GM23338 (cell line): Measurements from ENCODE around the gene KDM1A. TPM values are rescaled to one million over a fixed set of nuclear protein-coding genes. Genes with fewer than 3 reads are reported as not detected.
A peak's percentile ranks its signal among the peaks of the same experiment; 100 is the strongest.

Source experiments
- ATAC-seq: fragments of 200-7000 bp; cut with Tn5 transposase; 3 replicates; pipeline ENCODE4 v1.9.1; 2020
- DNase-seq: peaks from one replicate; pipeline ENCODE4 v3.0.0-alpha.2; 2015; ENCODE audit warnings: low spot score
- H2AFZ ChIP-seq: fragments of 200-600 bp; sonication (generic); 2 replicates; pipeline ENCODE4 v1.8.0; 2016; ENCODE audit warnings: antibody characterized with exemption, mild to moderate bottlenecking, moderate library complexity
- H3F3A ChIP-seq: fragments of 200-600 bp; sonication (generic); replicated peaks from 2 replicates; pipeline ENCODE4 v1.8.0; 2017; ENCODE audit warnings: antibody characterized with exemption, mixed run types, low read depth
- H3K27ac ChIP-seq: fragments of 200-600 bp; sonication (generic); 2 replicates; pipeline ENCODE4 v1.6.1; 2016; ENCODE audit warnings: low read depth
- H3K27me3 ChIP-seq: fragments of 200-600 bp; sonication (generic); 2 replicates; pipeline ENCODE4 v1.8.0; 2016; ENCODE audit warnings: mild to moderate bottlenecking, mixed run types, moderate library complexity; ENCODE audit not compliant: insufficient read depth
- H3K36me3 ChIP-seq: fragments of 200-600 bp; sonication (generic); 2 replicates; pipeline ENCODE4 v1.8.0; 2016; ENCODE audit warnings: mild to moderate bottlenecking; ENCODE audit not compliant: insufficient read depth
- H3K4me1 ChIP-seq: fragments of 200-600 bp; sonication (generic); 2 replicates; pipeline ENCODE4 v1.8.0; 2016; ENCODE audit warnings: mild to moderate bottlenecking, moderate library complexity; ENCODE audit not compliant: insufficient read depth
- H3K4me2 ChIP-seq: fragments of 200-600 bp; sonication (generic); 2 replicates; pipeline ENCODE4 v1.7.1; 2017; ENCODE audit warnings: mixed run types
- H3K4me3 ChIP-seq: fragments of 200-600 bp; sonication (generic); 2 replicates; pipeline ENCODE4 v1.6.1; 2016; ENCODE audit warnings: mixed run types
- H3K79me2 ChIP-seq: fragments of 200-600 bp; sonication (generic); replicated peaks from 2 replicates; pipeline ENCODE4 v1.8.0; 2017; ENCODE audit warnings: mild to moderate bottlenecking; ENCODE audit not compliant: insufficient read depth
- H3K9me2 ChIP-seq: fragments of 200-600 bp; sonication (generic); 2 replicates; pipeline ENCODE4 v1.8.0; 2017; ENCODE audit not compliant: insufficient read depth
- H4K20me1 ChIP-seq: fragments of 200-600 bp; sonication (generic); replicated peaks from 2 replicates; pipeline ENCODE4 v1.8.0; 2017; ENCODE audit warnings: mild to moderate bottlenecking; ENCODE audit not compliant: insufficient read depth
- H3K27ac Mint-ChIP-seq: 2 replicates; pipeline ENCODE4 v1.8.0; 2020; ENCODE audit warnings: inconsistent platforms, mild to moderate bottlenecking, moderate library complexity, mixed read lengths
- H3K27me3 Mint-ChIP-seq: 3 replicates; pipeline ENCODE4 v1.8.0; 2022; ENCODE audit warnings: low read depth, mild to moderate bottlenecking, moderate library complexity, mixed read lengths, inconsistent platforms; ENCODE audit not compliant: insufficient read depth, poor library complexity
- H3K36me3 Mint-ChIP-seq: 3 replicates; pipeline ENCODE4 v1.8.0; 2021; ENCODE audit warnings: low read depth, mild to moderate bottlenecking, inconsistent platforms, moderate library complexity, mixed read lengths
- H3K4me1 Mint-ChIP-seq: 3 replicates; pipeline ENCODE4 v1.8.0; 2020; ENCODE audit warnings: mild to moderate bottlenecking, inconsistent platforms, mixed read lengths
- H3K4me3 Mint-ChIP-seq: 3 replicates; pipeline ENCODE4 v1.8.0; 2021; ENCODE audit warnings: moderate library complexity, mild to moderate bottlenecking, inconsistent platforms, mixed read lengths
- H3K9me3 Mint-ChIP-seq: 3 replicates; pipeline ENCODE4 v1.8.0; 2020; ENCODE audit warnings: moderate library complexity, mild to moderate bottlenecking, inconsistent platforms, mixed read lengths
- CREB1 ChIP-seq: fragments of 250-450 bp; sonication (Bioruptor Pico); IDR thresholded peaks from 2 replicates; pipeline ENCODE4 v1.5.0; 2020; ENCODE audit warnings: low read depth, mild to moderate bottlenecking, moderate library complexity
- ETS1 ChIP-seq: IDR thresholded peaks from 2 replicates; pipeline ENCODE4 v1.6.1; 2016; ENCODE audit warnings: antibody characterized with exemption
- EZH2 ChIP-seq: fragments of 200-600 bp; sonication (generic); IDR thresholded peaks from one replicate; pipeline ENCODE4 v1.8.0; 2017; ENCODE audit warnings: antibody characterized with exemption, mild to moderate bottlenecking, low read depth; ENCODE audit not compliant: unreplicated experiment
- EZH2phosphoT487 ChIP-seq: fragments of 200-600 bp; sonication (generic); IDR thresholded peaks from one replicate; pipeline ENCODE4 v1.8.1; 2018; ENCODE audit warnings: antibody characterized with exemption; ENCODE audit not compliant: unreplicated experiment
- JUNB ChIP-seq: IDR thresholded peaks from one replicate; pipeline ENCODE4 v1.6.1; 2016; ENCODE audit warnings: antibody characterized with exemption; ENCODE audit not compliant: unreplicated experiment
- NANOG ChIP-seq: IDR thresholded peaks from 2 replicates; pipeline ENCODE4 v1.6.1; 2016; ENCODE audit warnings: antibody characterized with exemption, borderline replicate concordance
- REST ChIP-seq: IDR thresholded peaks from one replicate; pipeline ENCODE4 v1.6.1; 2018; ENCODE audit warnings: antibody characterized with exemption; ENCODE audit not compliant: unreplicated experiment
- STAT1 ChIP-seq: IDR thresholded peaks from one replicate; pipeline ENCODE4 v1.6.1; 2016; ENCODE audit warnings: antibody characterized with exemption; ENCODE audit not compliant: unreplicated experiment
- ZNF114 ChIP-seq: fragments of 250-450 bp; sonication (Bioruptor Pico); IDR thresholded peaks from 2 replicates; pipeline ENCODE4 v1.5.0; 2020; ENCODE audit warnings: mild to moderate bottlenecking, moderate library complexity
- ZNF331 ChIP-seq: fragments of 250-450 bp; sonication (Bioruptor Pico); IDR thresholded peaks from 2 replicates; pipeline ENCODE4 v1.5.0; 2020; ENCODE audit warnings: low read depth, mild to moderate bottlenecking, moderate library complexity
- ZNF462 ChIP-seq: fragments of 250-450 bp; sonication (Bioruptor Pico); IDR thresholded peaks from 2 replicates; pipeline ENCODE4 v1.5.0; 2020; ENCODE audit warnings: mild to moderate bottlenecking, moderate library complexity
- polyA plus RNA-seq: library from polyadenylated mRNA; unstranded; fragments of >200 nt; fragmentation: Nextera tagmentation; extraction: Ambion mirVana; gene quantifications from 2 replicates; pipeline ENCODE4 v1.2.1, GENCODE V29; 2016
- total RNA-seq: library from RNA; depleted of rRNA; stranded (reverse); fragments of >200 nt; shearing (Covaris generic); gene quantifications from 2 replicates; pipeline ENCODE4 v1.2.3, GENCODE V29; 2014

The KDM1A gene
- total and polyA plus RNA-seq, 2 experiments from 2014 or later: 86.4 to 252 TPM

GRCh38 chr1:23120383-23120782 lies 101.1 kb downstream of the KDM1A start:
- no peaks in the 10 kb centered on the region for H3K27me3 ChIP-seq
- H3K4me2 ChIP-seq: no peak overlapping the region
- ATAC-seq (no peak), DNase-seq (no peak)
- H2AFZ ChIP-seq: no peak overlapping the region
- H3F3A ChIP-seq: no peaks in the 10 kb centered on the region
- TF ChIP-seq JUNB: no peak
- TF ChIP-seq EZH2phosphoT487: no peak
- H3K4me3 ChIP-seq: no peak overlapping the region
- peaks cover 100% of the 10 kb centered on the region for H3K79me2 ChIP-seq
- no peaks in the 10 kb centered on the region for H3K27me3 Mint-ChIP-seq
- H3K27ac ChIP-seq: no peak overlapping the region
- peaks cover 29% of the 10 kb centered on the region for H3K4me1 Mint-ChIP-seq
- no peak overlapping the region for H3K4me3 Mint-ChIP-seq
- no peaks in the 10 kb centered on the region for H3K36me3 Mint-ChIP-seq
- H4K20me1 ChIP-seq: peaks cover 39% of the 10 kb centered on the region
- H3K36me3 ChIP-seq: no peaks in the 10 kb centered on the region
- peaks cover 23% of the 10 kb centered on the region for H3K4me1 ChIP-seq
- no peaks in the 10 kb centered on the region for H3K9me2 ChIP-seq
- H3K9me3 Mint-ChIP-seq: no peaks in the 10 kb centered on the region
- no peak overlapping the region for H3K27ac Mint-ChIP-seq

GRCh38 chr1:23122023-23122748 lies 102.9 kb downstream of the KDM1A start:
- peaks cover 42% of the 10 kb centered on the region for H3K4me1 Mint-ChIP-seq
- TF ChIP-seq EZH2phosphoT487 (no peak), ZNF462 (CRISPR knock-in tag) (no peak), ZNF114 (CRISPR knock-in tag) (no peak), REST (no peak), STAT1 (no peak), ZNF331 (CRISPR knock-in tag) (no peak), CREB1 (no peak), EZH2 (no peak), ETS1 (no peak), NANOG (no peak)

More at GRCh38 chr1:23122023-23122748, 102.9 kb downstream of the KDM1A start:
- ATAC-seq: peak; percentile 69
- H4K20me1 ChIP-seq: peaks cover 41% of the 10 kb centered on the region
- Mint-ChIP-seq H3K27me3 (peaks cover 2% of the 10 kb centered on the region), H3K9me3 (no peaks in the 10 kb centered on the region), H3K27ac (peak overlapping the region; percentile 0; the same call in 1 of the 2 replicates), H3K4me3 (no peak overlapping the region), H3K36me3 (no peaks in the 10 kb centered on the region)
- no peak overlapping the region for H2AFZ ChIP-seq
- H3K4me3 ChIP-seq: peak overlapping the region; percentile 21; the same call in 1 of the 2 replicates
- DNase-seq: peak; percentile 29
- H3K9me2 ChIP-seq: no peaks in the 10 kb centered on the region
- no peaks in the 10 kb centered on the region for H3F3A ChIP-seq
- H3K27me3 ChIP-seq: no peaks in the 10 kb centered on the region
- H3K27ac ChIP-seq: 0 out of 2 replicates have a peak overlapping the region, but pooled peaks have one; percentile 29
- H3K4me1 ChIP-seq: peaks cover 28% of the 10 kb centered on the region
- peak overlapping the region; percentile 53 for H3K4me2 ChIP-seq
- H3K79me2 ChIP-seq: peaks cover 100% of the 10 kb centered on the region
- H3K36me3 ChIP-seq: no peaks in the 10 kb centered on the region
